ENCODE measurements around the gene PBXIP1. TPM values are rescaled to one million over a fixed set of nuclear protein-coding genes. Genes with fewer than 3 reads are reported as not detected.
A peak's percentile ranks its signal among the peaks of the same experiment; 100 is the strongest.

PBXIP1 gene
- total and polyA plus RNA-seq, 12 donors = 97.0 to 342 (median 258) TPM

- intact Hi-C loops (cut with DNase I) = loop anchor here in 1 of 2 donors (5.0 kb wide), 1 partner anchor 35 kb away; the partner anchor contains the start of gene ZBTB7B
- Histone ChIP-seq H3K27me3 (no peaks in the 10 kb centered on the region), H3K4me1 (replicated peaks in 1 of 2) (peaks cover 35 to 51% of the 10 kb centered on the region in 2 donors), H3K9me3 (replicated peaks in 1 of 3) (no peaks in the 10 kb centered on the region), H3K27ac (peak overlapping the region in 2 of 5 donors; percentile 70 to 100), H3K36me3 (replicated peaks in 1 of 2) (peaks cover 0 to 60% of the 10 kb centered on the region in 2 donors), H3K4me3 (no peak overlapping the region)
- DNase-seq = no peak
- WGBS, 4 donors = 74 to 86% (median 82%) methylated on average over 3 to 5 of the region's 5 CpGs
- no peak for TF ChIP-seq CTCF (IDR thresholded peaks at IDR 0.05)
- no peak for TF ChIP-seq POLR2A (IDR thresholded peaks at IDR 0.05)
Observed at GRCh38 chr1:154967331-154967950, 11.5 kb upstream of the PBXIP1 start.

GRCh38 chr1:154966111-154966510 lies 10.2 kb upstream of the PBXIP1 start:
- TF ChIP-seq POLR2A (IDR thresholded peaks at IDR 0.05) = no peak
- TF ChIP-seq CTCF (IDR thresholded peaks at IDR 0.05) = no peak
- WGBS, 4 donors = 81 to 85% (median 84%) methylated on average over 5 to 7 of the region's 7 CpGs
- no peak for DNase-seq
- intact Hi-C loops (cut with DNase I) = loop anchor here in 1 of 2 donors (5.0 kb wide), 1 partner anchor 36 kb away; the partner anchor contains the start of gene ZBTB7B
- Histone ChIP-seq H3K27me3 (no peaks in the 10 kb centered on the region), H3K9me3 (replicated peaks in 1 of 3) (no peaks in the 10 kb centered on the region), H3K27ac (peak overlapping the region in 1 of 5 donors; percentile 70), H3K36me3 (replicated peaks in 1 of 2) (peaks cover 0 to 61% of the 10 kb centered on the region in 2 donors), H3K4me1 (replicated peaks in 1 of 2) (peaks cover 23 to 41% of the 10 kb centered on the region in 2 donors), H3K4me3 (no peak overlapping the region)

- peaks cover 0 to 65% of the 10 kb centered on the region in 2 donors for H3K36me3 ChIP-seq (replicated peaks in 1 of 2)
- H3K4me1 ChIP-seq (replicated peaks in 1 of 2) = peaks cover 13 to 37% of the 10 kb centered on the region in 2 donors
- no peaks in the 10 kb centered on the region for H3K27me3 ChIP-seq
- TF ChIP-seq CTCF (IDR thresholded peaks at IDR 0.05) (no peak), POLR2A (IDR thresholded peaks at IDR 0.05) (no peak)
- intact Hi-C loops (cut with DNase I) = loop anchor here in 1 of 2 donors (5.0 kb wide), 1 partner anchor 33 kb away; no protein-coding TSS in a partner anchor
- H3K4me3 ChIP-seq = no peak overlapping the region
- H3K9me3 ChIP-seq (replicated peaks in 1 of 3) = no peaks in the 10 kb centered on the region
- no peak overlapping the region for H3K27ac ChIP-seq
- DNase-seq = no peak
- WGBS, 4 donors = 87 to 91% (median 90%) methylated on average over 6 of the region's 6 CpGs
Observed at GRCh38 chr1:154964359-154964758, 8.5 kb upstream of the PBXIP1 start.

DNA sequence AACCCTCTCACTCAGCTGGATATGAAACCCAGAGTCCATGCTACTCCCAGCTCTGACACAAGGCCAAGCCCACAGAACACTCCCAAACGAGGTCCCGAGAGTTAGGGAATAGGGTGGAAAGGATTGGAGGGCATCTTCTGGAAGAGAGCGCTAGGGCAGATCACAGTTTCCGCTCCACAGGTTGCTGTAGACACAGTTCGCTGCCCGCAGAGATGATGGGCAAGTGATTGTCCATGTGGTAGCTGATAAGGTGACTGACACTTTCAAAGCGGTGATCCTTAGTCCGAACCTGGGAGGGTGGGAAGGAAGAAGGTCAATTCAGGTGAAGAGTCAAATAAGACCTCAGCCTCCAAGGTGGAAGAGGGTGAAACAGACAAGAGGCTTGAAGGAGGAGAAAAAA lies 7.7 kb upstream of the PBXIP1 start:
- intact Hi-C loops (cut with DNase I) = loop anchor here in 1 of 2 donors (5.0 kb wide), 1 partner anchor 34 kb away; no protein-coding TSS in a partner anchor
- H3K4me3 ChIP-seq = no peak overlapping the region
- peak overlapping the region in 1 of 5 donors; percentile 98 for H3K27ac ChIP-seq
- 78 to 84% (median 79%) methylated on average over 8 of the region's 8 CpGs for WGBS, 4 donors
- TF ChIP-seq POLR2A (IDR thresholded peaks at IDR 0.05) (no peak), CTCF (IDR thresholded peaks at IDR 0.05) (no peak)
- peaks cover 13 to 29% of the 10 kb centered on the region in 2 donors for H3K4me1 ChIP-seq (replicated peaks in 1 of 2)
- H3K36me3 ChIP-seq (replicated peaks in 1 of 2) = peaks cover 0 to 72% of the 10 kb centered on the region in 2 donors
- no peaks in the 10 kb centered on the region for H3K9me3 ChIP-seq (replicated peaks in 1 of 3)
- H3K27me3 ChIP-seq = no peaks in the 10 kb centered on the region
- DNase-seq = no peak
